Measurements from ENCODE around the gene ARL6IP4.

DNA sequence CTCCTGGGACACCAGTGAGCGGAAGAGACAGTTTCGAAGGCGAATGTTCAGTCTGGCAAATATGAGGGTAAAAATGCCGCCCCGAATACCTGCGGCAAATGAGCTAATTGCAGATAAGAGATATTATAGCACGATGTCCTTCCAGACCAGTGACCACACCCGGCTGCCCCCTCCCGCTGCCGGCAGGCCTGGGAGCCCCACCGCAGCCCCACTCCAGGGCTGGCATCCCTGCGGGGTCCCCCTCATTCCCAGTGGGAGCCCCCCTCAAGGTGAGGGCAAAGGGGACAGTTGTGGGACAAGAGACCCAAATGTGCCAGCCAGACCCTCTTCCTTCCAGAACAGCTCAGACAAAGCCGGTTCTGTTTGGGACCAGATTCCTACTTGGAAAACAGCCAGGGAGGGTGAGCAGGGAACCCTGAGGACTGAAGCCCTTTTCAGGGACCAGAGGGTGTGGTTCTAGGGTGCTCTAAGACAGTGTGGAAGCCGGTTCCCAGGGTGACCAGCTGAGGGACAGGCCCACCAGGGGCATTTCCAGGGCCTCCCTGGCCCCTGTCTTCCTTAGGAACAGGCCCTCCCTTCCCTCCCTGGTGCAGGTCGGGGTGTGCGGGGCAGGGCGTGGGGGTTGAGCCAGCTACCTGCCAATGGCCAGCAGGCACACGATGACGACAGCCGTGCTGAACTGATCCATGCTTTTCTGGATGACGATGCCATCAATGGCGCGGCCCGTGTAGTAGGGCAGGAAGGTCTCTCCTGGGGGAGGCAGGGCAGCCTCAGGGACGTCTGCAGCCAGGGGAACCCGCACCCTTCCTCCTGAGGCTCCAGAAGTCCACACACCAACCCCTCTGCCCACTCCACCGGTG is 30.4 kb upstream of the ARL6IP4 start:
- TF ChIP-seq EZH2phosphoT487 (IDR thresholded peaks at IDR 0.05; ENCODE audit: borderline replicate concordance, low read depth, low read length) = no peak
- TF ChIP-seq, protein P1, sequence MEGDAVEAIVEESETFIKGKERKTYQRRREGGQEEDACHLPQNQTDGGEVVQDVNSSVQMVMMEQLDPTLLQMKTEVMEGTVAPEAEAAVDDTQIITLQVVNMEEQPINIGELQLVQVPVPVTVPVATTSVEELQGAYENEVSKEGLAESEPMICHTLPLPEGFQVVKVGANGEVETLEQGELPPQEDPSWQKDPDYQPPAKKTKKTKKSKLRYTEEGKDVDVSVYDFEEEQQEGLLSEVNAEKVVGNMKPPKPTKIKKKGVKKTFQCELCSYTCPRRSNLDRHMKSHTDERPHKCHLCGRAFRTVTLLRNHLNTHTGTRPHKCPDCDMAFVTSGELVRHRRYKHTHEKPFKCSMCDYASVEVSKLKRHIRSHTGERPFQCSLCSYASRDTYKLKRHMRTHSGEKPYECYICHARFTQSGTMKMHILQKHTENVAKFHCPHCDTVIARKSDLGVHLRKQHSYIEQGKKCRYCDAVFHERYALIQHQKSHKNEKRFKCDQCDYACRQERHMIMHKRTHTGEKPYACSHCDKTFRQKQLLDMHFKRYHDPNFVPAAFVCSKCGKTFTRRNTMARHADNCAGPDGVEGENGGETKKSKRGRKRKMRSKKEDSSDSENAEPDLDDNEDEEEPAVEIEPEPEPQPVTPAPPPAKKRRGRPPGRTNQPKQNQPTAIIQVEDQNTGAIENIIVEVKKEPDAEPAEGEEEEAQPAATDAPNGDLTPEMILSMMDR (conservative IDR thresholded peaks at IDR 0.05; ENCODE audit: low read length) = no peak

Data from OCI-LY7 (cell line).